Body of pancreas (tissue), 4 donors: ENCODE results near the gene ACSM5.

Source experiments
- CTCF ChIP-seq, 7 experiments: fragments of 450-650 bp in 4 of 7; fragments of 200-600 bp in 3 of 7; sonication (generic) in 3 of 7; IDR thresholded peaks; one replicate each; pipeline ENCODE4 v1.5.1; 2016 to 2019; ENCODE audit warnings: antibody characterized with exemption in 7 of 7
- POLR2A ChIP-seq, 3 donors: fragments of 450-650 bp; IDR thresholded peaks; one replicate each; pipeline ENCODE4 v1.6.1; 2016; ENCODE audit warnings: antibody characterized with exemption in 3 of 3, mild to moderate bottlenecking in 2 of 3

- TF ChIP-seq CTCF (IDR thresholded peaks at IDR 0.05): no peak
- no peak for TF ChIP-seq POLR2A (IDR thresholded peaks at IDR 0.05)
Observed at GRCh38 chr16:20402651-20403050, 6.7 kb upstream of the ACSM5 start.
